ENCODE data around the gene CAPN10.

Gene CAPN10

GRCh38 chr2:240559286-240559685 is 27.2 kb upstream of the CAPN10 start:
- no peak for DNase-seq (ENCODE audit: low read depth in 1 of 2, low spot score in 1 of 2)
- no peak for TF ChIP-seq REST (IDR thresholded peaks at IDR 0.05; ENCODE audit: insufficient replicate concordance, low read depth)
- no peak for TF ChIP-seq SPI1 (IDR thresholded peaks at IDR 0.05; ENCODE audit: borderline replicate concordance, low read depth)
- TF ChIP-seq GABPA (IDR thresholded peaks at IDR 0.05; ENCODE audit: low read depth) = no peak
- no peak for TF ChIP-seq POLR2AphosphoS5 (IDR thresholded peaks at IDR 0.05; ENCODE audit: low read depth)
- no peak for TF ChIP-seq CTCF (IDR thresholded peaks at IDR 0.05; ENCODE audit: insufficient read depth, low read length)
- H3K27ac ChIP-seq (replicated peaks) = peak overlapping the region; percentile 99
- H3K4me3 ChIP-seq (replicated peaks; ENCODE audit: insufficient read depth, low read length) = no peak overlapping the region
- H3K27me3 ChIP-seq (ENCODE audit: insufficient read depth, poor library complexity, severe bottlenecking) = no peaks in the 10 kb centered on the region

GRCh38 chr2:240560084-240560479 is 26.5 kb upstream of the CAPN10 start, which contains the start of gene DUSP28:
Gene DUSP28 (plus strand): TSS chr2:240560357. CDS start chr2:240560685, 328 bp downstream.
- peak within 1 kb of the TSS; percentile 99 for H3K27ac ChIP-seq (replicated peaks)

More at GRCh38 chr2:240560084-240560479, 26.5 kb upstream of the CAPN10 start, which contains the start of gene DUSP28:
- no peaks in the 10 kb centered on the region for H3K27me3 ChIP-seq (ENCODE audit: insufficient read depth, poor library complexity, severe bottlenecking)
- TF ChIP-seq POLR2AphosphoS5 (IDR thresholded peaks at IDR 0.05; ENCODE audit: low read depth) (peak; percentile 97), SPI1 (IDR thresholded peaks at IDR 0.05; ENCODE audit: borderline replicate concordance, low read depth) (no peak), GABPA (IDR thresholded peaks at IDR 0.05; ENCODE audit: low read depth) (no peak; the same call in 1 of the 2 replicates), CTCF (IDR thresholded peaks at IDR 0.05; ENCODE audit: insufficient read depth, low read length) (no peak), REST (IDR thresholded peaks at IDR 0.05; ENCODE audit: insufficient replicate concordance, low read depth) (peak; percentile 29)
- H3K4me3 ChIP-seq (replicated peaks; ENCODE audit: insufficient read depth, low read length) = peak within 1 kb of the TSS; percentile 56
- peak; percentile 85 to 92 for DNase-seq (ENCODE audit: low read depth in 1 of 2, low spot score in 1 of 2)

All from HL-60 (cell line).